HepG2 (cell line): ENCODE results near the gene WDR83. TPM values are rescaled to one million over a fixed set of nuclear protein-coding genes. Genes with fewer than 3 reads are reported as not detected.
A peak's percentile ranks its signal among the peaks of the same experiment; 100 is the strongest.

Source experiments
- CCAR2 ChIP-seq: fragments of 200-400 bp; formaldehyde crosslinking; optimal IDR thresholded peaks from 2 replicates; pipeline ENCODE3; 2018; ENCODE audit warnings: low read depth, mild to moderate bottlenecking, low read length, moderate library complexity
- CEBPZ ChIP-seq: IDR thresholded peaks from 2 replicates; pipeline ENCODE4 v1.6.1; 2012; ENCODE audit warnings: low read length, improper control_type of control experiment
- ELF4 ChIP-seq: sonication (generic); formaldehyde crosslinking; IDR thresholded peaks from 2 replicates; pipeline ENCODE4 v1.5.0; 2020; ENCODE audit warnings: missing genetic modification reagents, mild to moderate bottlenecking, moderate library complexity, borderline replicate concordance
- HCFC1 ChIP-seq: fragments of 150-350 bp; IDR thresholded peaks from 2 replicates; pipeline ENCODE4 v1.6.1; 2014; ENCODE audit warnings: low read depth, low read length
- ISL2 ChIP-seq: sonication (generic); formaldehyde crosslinking; IDR thresholded peaks from 2 replicates; pipeline ENCODE4 v1.5.0; 2020; ENCODE audit warnings: missing genetic modification reagents
- MAFG ChIP-seq: sonication (generic); formaldehyde crosslinking; IDR thresholded peaks from 2 replicates; pipeline ENCODE4 v1.5.1; 2020; ENCODE audit warnings: mild to moderate bottlenecking, missing genetic modification reagents
- POLR2G ChIP-seq: fragments of 200-400 bp; formaldehyde crosslinking; IDR thresholded peaks from 2 replicates; pipeline ENCODE4 v1.6.1; 2018; ENCODE audit warnings: mild to moderate bottlenecking, low read depth, low read length, moderate library complexity
- RBM22 ChIP-seq: fragments of 200-400 bp; formaldehyde crosslinking; optimal IDR thresholded peaks from 2 replicates; pipeline ENCODE3; 2017; ENCODE audit warnings: mild to moderate bottlenecking, low read length, moderate library complexity
- SIN3A ChIP-seq: IDR thresholded peaks from 2 replicates; pipeline ENCODE4 v1.6.1; 2011; ENCODE audit warnings: low read depth, mild to moderate bottlenecking, control low read depth, low read length, borderline replicate concordance
- THRA ChIP-seq: sonication (generic); formaldehyde crosslinking; IDR thresholded peaks from 2 replicates; pipeline ENCODE4 v1.4.0; 2020; ENCODE audit warnings: missing genetic modification reagents, borderline replicate concordance
- TIGD3 ChIP-seq: sonication (generic); formaldehyde crosslinking; IDR thresholded peaks from 2 replicates; pipeline ENCODE4 v1.5.1; 2020; ENCODE audit warnings: mild to moderate bottlenecking, missing genetic modification reagents, borderline replicate concordance
- ZNF143 ChIP-seq: sonication (generic); formaldehyde crosslinking; IDR thresholded peaks from 2 replicates; pipeline ENCODE4 v1.4.0; 2020; ENCODE audit warnings: missing genetic modification reagents
- ZNF589 ChIP-seq: sonication (generic); formaldehyde crosslinking; conservative IDR thresholded peaks from 2 replicates; pipeline ENCODE4 v1.8.0; 2022; ENCODE audit warnings: mild to moderate bottlenecking, moderate library complexity, missing genetic modification reagents
- ZNF788 ChIP-seq: sonication (generic); formaldehyde crosslinking; IDR thresholded peaks from 2 replicates; pipeline ENCODE4 v1.5.0; 2020; ENCODE audit warnings: mild to moderate bottlenecking, missing genetic modification reagents, borderline replicate concordance
- ZSCAN29 ChIP-seq: sonication (generic); formaldehyde crosslinking; conservative IDR thresholded peaks from 2 replicates; pipeline ENCODE4 v1.4.0; 2020; ENCODE audit warnings: mild to moderate bottlenecking, missing genetic modification reagents
- polyA plus RNA-seq, 8 experiments: library from polyadenylated mRNA; depleted of rRNA in 3 of 8; stranded (reverse) in 7 of 8; unstranded in 1 of 8; fragments of >200 nt; fragmentation: Illumina TruSeq in 4 of 8; extraction: Trizol in 4 of 8; gene quantifications; 2 replicates each; pipeline versions ENCODE4 v1.2.1 to v1.2.3, GENCODE V29; 2011 to 2016; ENCODE audit warnings: low read depth in 4 of 8, missing spikeins in 1 of 8, mixed read lengths in 1 of 8; ENCODE audit not compliant: insufficient read depth in 1 of 8
- total RNA-seq, 5 experiments: library from RNA; depleted of rRNA; stranded (reverse); fragments of >200 nt; fragmentation: Illumina TruSeq; extraction: Trizol; gene quantifications; 2 replicates each; pipeline ENCODE4 v1.2.3, GENCODE V29; 2016; ENCODE audit warnings: low read depth in 1 of 5
- TF ChIP-seq, protein P1 (sequence below): sonication (generic); formaldehyde crosslinking; IDR thresholded peaks from 2 replicates; pipeline ENCODE4 v1.4.0; 2020; ENCODE audit warnings: missing genetic modification reagents, borderline replicate concordance

The WDR83 gene
- total and polyA plus RNA-seq, 2 of the 13 experiments (the other 11 are each of a cell fraction or from before 2014, with no cell fraction given): 4.5 to 10.7 TPM

- peak; percentile 97 for TF ChIP-seq POLR2G
- TF ChIP-seq ELF4 (CRISPR knock-in tag): no peak
- TF ChIP-seq CCAR2: no peak
- no peak for TF ChIP-seq ZNF589 (CRISPR knock-in tag)
- TF ChIP-seq THRA (CRISPR knock-in tag): peak; percentile 72; the same call in 1 of the 2 replicates
- 0 out of 2 replicates have a peak, but pooled peaks have one; percentile 33 for TF ChIP-seq TIGD3 (CRISPR knock-in tag)
- peak; percentile 98 for TF ChIP-seq SIN3A
- TF ChIP-seq ISL2 (CRISPR knock-in tag): peak; percentile 68
- TF ChIP-seq RBM22: peak; percentile 99
- TF ChIP-seq HCFC1: peak; percentile 83
- peak; percentile 66; the same call in 1 of the 2 replicates for TF ChIP-seq ZNF143 (CRISPR knock-in tag)
- no peak for TF ChIP-seq MAFG (CRISPR knock-in tag)
- TF ChIP-seq, protein P1, sequence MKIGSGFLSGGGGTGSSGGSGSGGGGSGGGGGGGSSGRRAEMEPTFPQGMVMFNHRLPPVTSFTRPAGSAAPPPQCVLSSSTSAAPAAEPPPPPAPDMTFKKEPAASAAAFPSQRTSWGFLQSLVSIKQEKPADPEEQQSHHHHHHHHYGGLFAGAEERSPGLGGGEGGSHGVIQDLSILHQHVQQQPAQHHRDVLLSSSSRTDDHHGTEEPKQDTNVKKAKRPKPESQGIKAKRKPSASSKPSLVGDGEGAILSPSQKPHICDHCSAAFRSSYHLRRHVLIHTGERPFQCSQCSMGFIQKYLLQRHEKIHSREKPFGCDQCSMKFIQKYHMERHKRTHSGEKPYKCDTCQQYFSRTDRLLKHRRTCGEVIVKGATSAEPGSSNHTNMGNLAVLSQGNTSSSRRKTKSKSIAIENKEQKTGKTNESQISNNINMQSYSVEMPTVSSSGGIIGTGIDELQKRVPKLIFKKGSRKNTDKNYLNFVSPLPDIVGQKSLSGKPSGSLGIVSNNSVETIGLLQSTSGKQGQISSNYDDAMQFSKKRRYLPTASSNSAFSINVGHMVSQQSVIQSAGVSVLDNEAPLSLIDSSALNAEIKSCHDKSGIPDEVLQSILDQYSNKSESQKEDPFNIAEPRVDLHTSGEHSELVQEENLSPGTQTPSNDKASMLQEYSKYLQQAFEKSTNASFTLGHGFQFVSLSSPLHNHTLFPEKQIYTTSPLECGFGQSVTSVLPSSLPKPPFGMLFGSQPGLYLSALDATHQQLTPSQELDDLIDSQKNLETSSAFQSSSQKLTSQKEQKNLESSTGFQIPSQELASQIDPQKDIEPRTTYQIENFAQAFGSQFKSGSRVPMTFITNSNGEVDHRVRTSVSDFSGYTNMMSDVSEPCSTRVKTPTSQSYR: no peak
- no peak for TF ChIP-seq ZSCAN29 (CRISPR knock-in tag)
- peak; percentile 93; the same call in 1 of the 2 replicates for TF ChIP-seq ZNF788 (CRISPR knock-in tag)
- TF ChIP-seq CEBPZ: no peak
Observed at GRCh38 chr19:12696366-12697335, 30.0 kb downstream of the WDR83 start, which contains the start of gene FBXW9 (continued).
